HepG2 (cell line): ENCODE data around the gene TIMM9. TPM values are rescaled to one million over a fixed set of nuclear protein-coding genes. Genes with fewer than 3 reads are reported as not detected.

Source experiments
- ATAC-seq: fragments of 200-7000 bp; cut with Tn5 transposase; 3 replicates; pipeline ENCODE4 v1.9.1; 2020; ENCODE audit warnings: mild to moderate bottlenecking, moderate library complexity
- BruUV-seq: library from RNA; stranded (reverse); fragments of 400-500 nt; replicated peaks from 2 replicates; lab custom pipeline; 2021; lab: Mats Ljungman, UMichigan
- CTCF ChIA-PET: fragments of 300-600 bp; formaldehyde crosslinking; extraction: SDS; loops from one replicate; lab custom pipeline; 2021; ENCODE audit warnings: low total read pairs, inconsistent platforms, low intra/inter-chr PET ratio; lab: Yijun Ruan, JAX
- POLR2A ChIA-PET: fragments of 350-600 bp; sonication (Branson Sonifier 250); formaldehyde crosslinking; loops from one replicate; lab custom pipeline; 2020; ENCODE audit warnings: antibody characterized with exemption, inconsistent platforms; lab: Yijun Ruan, JAX
- DNase-seq: peaks from one replicate; pipeline ENCODE4 v3.0.0-alpha.2; 2015; ENCODE audit warnings: low spot score
- FAIRE-seq: peaks from 3 replicates; lab custom pipeline; 2011; peaks lifted over from hg19 to GRCh38; lab: Jason Lieb, UNC
- H2AFZ ChIP-seq: one replicate; pipeline ENCODE4 v1.6.1; 2011; ENCODE audit warnings: low read length, inconsistent platforms
- H3K27ac ChIP-seq: fragments of 300-600 bp; 3 replicates; pipeline ENCODE4 v1.8.0; 2011; ENCODE audit warnings: mixed run types, mild to moderate bottlenecking, mixed read lengths, low read length, inconsistent platforms; ENCODE audit not compliant: insufficient read depth; ENCODE audit errors: extremely low read length
- H3K27me3 ChIP-seq, 2 experiments: fragments of 200-600 bp in 1 of 2; 2 replicates in 1 of 2; 3 replicates in 1 of 2; pipeline versions ENCODE4 v1.6.0 to v1.8.0; 2011; ENCODE audit warnings: low read length in 2 of 2, mild to moderate bottlenecking in 2 of 2, moderate library complexity in 2 of 2, inconsistent platforms in 1 of 2; ENCODE audit not compliant: insufficient read depth in 2 of 2, control insufficient read depth in 1 of 2
- H3K36me3 ChIP-seq, 2 experiments: fragments of 200-600 bp in 1 of 2; replicated peaks in 1 of 2; 2 replicates in 1 of 2; 3 replicates in 1 of 2; pipeline versions ENCODE4 v1.5.1 to v1.8.0; 2011; ENCODE audit warnings: low read length in 2 of 2, inconsistent platforms in 1 of 2; ENCODE audit not compliant: insufficient read depth in 2 of 2, control insufficient read depth in 1 of 2
- H3K4me1 ChIP-seq: 2 replicates; pipeline ENCODE4 v1.5.1; 2012; ENCODE audit warnings: low read length, inconsistent platforms; ENCODE audit not compliant: insufficient read depth
- H3K4me2 ChIP-seq: 2 replicates; pipeline ENCODE4 v1.6.0; 2011; ENCODE audit warnings: low read depth, low read length, inconsistent platforms
- H3K4me3 ChIP-seq, 3 experiments: fragments of 200-600 bp in 1 of 3; sonication (generic), shearing (Covaris generic) in 1 of 3; replicated peaks in 1 of 3; 2 replicates each; pipeline ENCODE4 v1.5.1; 2011 to 2016; ENCODE audit warnings: low read length in 3 of 3, inconsistent platforms in 2 of 3, low read depth in 2 of 3, mild to moderate bottlenecking in 2 of 3, control low read depth in 1 of 3, mixed read lengths in 1 of 3; ENCODE audit not compliant: insufficient read depth in 1 of 3
- H3K79me2 ChIP-seq: one replicate; pipeline ENCODE4 v1.6.1; 2011; ENCODE audit warnings: low read length, inconsistent platforms; ENCODE audit not compliant: insufficient read depth
- H3K9ac ChIP-seq: 2 replicates; pipeline ENCODE4 v1.6.0; 2011; ENCODE audit warnings: mild to moderate bottlenecking, low read depth, low read length, inconsistent platforms; ENCODE audit not compliant: insufficient read depth
- H3K9me3 ChIP-seq: 2 replicates; pipeline ENCODE4 v1.5.1; 2012; ENCODE audit warnings: mild to moderate bottlenecking, low read length
- H4K20me1 ChIP-seq: 2 replicates; pipeline ENCODE4 v1.6.0; 2011; ENCODE audit warnings: inconsistent platforms, mild to moderate bottlenecking, low read length, moderate library complexity; ENCODE audit not compliant: insufficient read depth
- ISX ChIP-seq: sonication (generic); formaldehyde crosslinking; conservative IDR thresholded peaks from 2 replicates; pipeline ENCODE4 v1.5.0; 2020; ENCODE audit warnings: missing genetic modification reagents
- KDM2A ChIP-seq: sonication (generic); formaldehyde crosslinking; IDR thresholded peaks from 2 replicates; pipeline ENCODE4 v1.4.0; 2020; ENCODE audit warnings: low read depth, missing genetic modification reagents, borderline replicate concordance
- RORA ChIP-seq: sonication (generic); formaldehyde crosslinking; IDR thresholded peaks from 2 replicates; pipeline ENCODE4 v1.5.0; 2020; ENCODE audit warnings: mild to moderate bottlenecking, missing genetic modification reagents, moderate library complexity
- ZNF781 ChIP-seq: sonication (generic); formaldehyde crosslinking; IDR thresholded peaks from 2 replicates; pipeline ENCODE4 v1.5.1; 2020; ENCODE audit warnings: borderline replicate concordance, mild to moderate bottlenecking, missing genetic modification reagents; ENCODE audit errors: not compliant biosample characterization
- whole genome bisulfite sequencing: methylation state at CpG from one replicate; pipeline ENCODE4 v1.1.6; 2017; ENCODE audit warnings: low lambda C conversion rate; 5-methylcytosine and 5-hydroxymethylcytosine counted together
- in situ Hi-C: cut with HindIII; loops from 2 replicates; pipeline ENCODE4 v1.10.0; 2017; ENCODE audit warnings: low pct_unique_long_range_greater_than_20kb; ENCODE audit not compliant: extremely low pct_ligation_motif_present
- intact Hi-C: fragments of 100-400 bp; cut with micrococcal nuclease; formaldehyde crosslinking; loops from one replicate; pipeline ENCODE4 v1.10.0; 2022; ENCODE audit not compliant: unreplicated experiment
- polyA plus RNA-seq, 8 experiments: library from polyadenylated mRNA; depleted of rRNA in 3 of 8; stranded (reverse) in 7 of 8; unstranded in 1 of 8; fragments of >200 nt; fragmentation: Illumina TruSeq in 4 of 8; extraction: Trizol in 4 of 8; gene quantifications; 2 replicates each; pipeline versions ENCODE4 v1.2.1 to v1.2.3, GENCODE V29; 2011 to 2016; ENCODE audit warnings: low read depth in 4 of 8, missing spikeins in 1 of 8, mixed read lengths in 1 of 8; ENCODE audit not compliant: insufficient read depth in 1 of 8
- total RNA-seq, 5 experiments: library from RNA; depleted of rRNA; stranded (reverse); fragments of >200 nt; fragmentation: Illumina TruSeq; extraction: Trizol; gene quantifications; 2 replicates each; pipeline ENCODE4 v1.2.3, GENCODE V29; 2016; ENCODE audit warnings: low read depth in 1 of 5
- TF ChIP-seq, protein P1 (sequence below): sonication (generic); formaldehyde crosslinking; IDR thresholded peaks from 2 replicates; pipeline ENCODE4 v1.4.0; 2020; ENCODE audit warnings: missing genetic modification reagents
- TF ChIP-seq, protein P2 (sequence below): sonication (generic); formaldehyde crosslinking; IDR thresholded peaks from 2 replicates; pipeline ENCODE4 v1.4.0; 2020; ENCODE audit warnings: missing genetic modification reagents

Gene TIMM9
- total and polyA plus RNA-seq, 2 of the 13 experiments (the other 11 are each of a cell fraction or from before 2014, with no cell fraction given), result 30.5 to 42.5 TPM

DNA sequence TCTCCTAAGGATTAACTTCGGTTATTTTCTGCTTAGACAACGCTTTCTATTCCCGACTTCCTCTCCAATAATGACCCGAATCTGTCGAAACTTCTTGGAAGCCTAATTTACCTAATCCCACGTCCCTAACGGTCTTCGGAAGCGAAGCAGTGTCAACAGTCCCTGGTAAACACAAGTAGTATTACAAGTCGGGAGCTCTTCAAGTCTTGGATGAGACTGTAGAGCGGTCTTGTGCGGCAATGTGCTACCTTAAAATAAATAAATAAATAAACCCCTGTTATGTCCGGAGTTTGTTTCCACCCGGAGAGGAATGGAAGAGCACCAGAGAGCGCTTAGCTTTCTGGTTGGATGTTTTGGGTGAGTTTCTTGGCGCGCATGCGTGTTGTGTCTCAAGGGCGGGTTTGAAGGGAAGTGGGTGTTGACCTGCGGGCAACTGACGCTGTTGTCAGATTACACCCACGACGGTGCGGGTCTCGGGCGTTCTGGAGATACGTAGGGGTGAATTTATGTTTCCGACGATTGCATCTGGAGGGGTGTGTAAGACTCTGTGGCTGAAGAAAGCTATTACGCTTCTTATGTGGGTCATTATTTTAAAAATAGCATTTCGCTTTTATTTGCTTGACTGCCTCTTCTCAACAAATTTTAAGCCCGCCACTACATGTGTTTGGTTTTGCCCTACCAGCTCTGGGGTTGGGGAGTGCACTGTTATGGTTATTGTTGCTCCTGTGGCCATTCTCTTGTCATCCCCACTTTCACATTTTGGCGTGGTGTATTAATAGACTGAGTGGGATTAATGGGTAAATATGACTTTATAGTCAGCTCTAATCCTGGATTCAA lies at the start of gene TIMM9, which contains the start of gene KIAA0586 (continued):
- TF ChIP-seq, protein P1, sequence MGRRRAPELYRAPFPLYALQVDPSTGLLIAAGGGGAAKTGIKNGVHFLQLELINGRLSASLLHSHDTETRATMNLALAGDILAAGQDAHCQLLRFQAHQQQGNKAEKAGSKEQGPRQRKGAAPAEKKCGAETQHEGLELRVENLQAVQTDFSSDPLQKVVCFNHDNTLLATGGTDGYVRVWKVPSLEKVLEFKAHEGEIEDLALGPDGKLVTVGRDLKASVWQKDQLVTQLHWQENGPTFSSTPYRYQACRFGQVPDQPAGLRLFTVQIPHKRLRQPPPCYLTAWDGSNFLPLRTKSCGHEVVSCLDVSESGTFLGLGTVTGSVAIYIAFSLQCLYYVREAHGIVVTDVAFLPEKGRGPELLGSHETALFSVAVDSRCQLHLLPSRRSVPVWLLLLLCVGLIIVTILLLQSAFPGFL (CRISPR knock-in tag), result no peak
- TF ChIP-seq KDM2A (CRISPR knock-in tag) (no peak), ISX (CRISPR knock-in tag) (0 out of 2 replicates have a peak, but pooled peaks have one; percentile 11)

DNA sequence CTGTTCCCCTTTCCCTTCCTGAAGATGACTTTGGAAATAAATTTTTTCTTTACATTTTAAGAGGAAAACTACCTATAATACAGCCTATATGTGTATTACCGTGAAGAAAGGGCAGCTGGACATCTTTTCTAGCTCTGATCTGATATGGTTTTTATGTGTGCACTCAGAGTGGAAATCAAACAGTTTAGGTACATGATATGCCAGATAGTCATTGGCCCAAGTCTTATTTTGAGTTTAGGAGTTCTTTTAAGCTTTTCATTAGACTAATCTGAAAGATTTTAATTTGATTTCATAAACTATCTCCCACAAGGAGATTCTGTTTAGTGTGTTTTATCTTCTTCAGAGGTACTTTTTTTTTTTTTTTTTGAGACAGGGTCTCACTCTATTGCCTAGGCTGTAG lies 49.0 kb upstream of the TIMM9 start:
- no peaks in the 10 kb centered on the region for H3K79me2 ChIP-seq
- POLR2A ChIA-PET, result no interaction called here
- H3K27me3 ChIP-seq, result no peaks in the 10 kb centered on the region
- in situ Hi-C loops (no loop called here), intact Hi-C loops (no loop called here)
- no peak overlapping the region for H3K9ac ChIP-seq
- DNase-seq, result no peak
- H3K27ac ChIP-seq, result no peak overlapping the region
- no peak overlapping the region for H3K4me2 ChIP-seq
- peaks cover 3 to 12% of the 10 kb centered on the region in 2 experiments for H3K36me3 ChIP-seq
- no peaks in the 10 kb centered on the region for H3K9me3 ChIP-seq
- BruUV-seq, result no TSS peak
- H3K4me1 ChIP-seq, result no peaks in the 10 kb centered on the region
- H3K4me3 ChIP-seq, result no peak overlapping the region
- no peaks in the 10 kb centered on the region for H4K20me1 ChIP-seq
- TF ChIP-seq RORA (CRISPR knock-in tag), result no peak
- TF ChIP-seq ZNF781, result no peak
- TF ChIP-seq, protein P2, sequence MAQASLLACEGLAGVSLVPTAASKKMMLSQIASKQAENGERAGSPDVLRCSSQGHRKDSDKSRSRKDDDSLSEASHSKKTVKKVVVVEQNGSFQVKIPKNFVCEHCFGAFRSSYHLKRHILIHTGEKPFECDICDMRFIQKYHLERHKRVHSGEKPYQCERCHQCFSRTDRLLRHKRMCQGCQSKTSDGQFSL (CRISPR knock-in tag), result no peak
- no peak overlapping the region for H2AFZ ChIP-seq
- CTCF ChIA-PET, result no interaction called here
- ATAC-seq, result no peak
- no peak for FAIRE-seq
- 94% methylated on average over 1 of the region's 1 CpG for WGBS
